WTC11 (cell line): Measurements from ENCODE around the gene CACHD1. TPM values are rescaled to one million over a fixed set of nuclear protein-coding genes. Genes with fewer than 3 reads are reported as not detected.
A peak's percentile ranks its signal among the peaks of the same experiment; 100 is the strongest.

Experiments used
- ATAC-seq: fragments of 200-7000 bp; cut with Tn5 transposase; 2 replicates; pipeline ENCODE4 v1.10.0; 2021; ENCODE audit warnings: mild to moderate bottlenecking, moderate library complexity
- CTCF ChIA-PET: fragments of 300-600 bp; sonication (Branson Sonifier 250); formaldehyde crosslinking; loops from one replicate; lab custom pipeline; 2021; ENCODE audit warnings: antibody characterized with exemption; lab: Charles Lee
- POLR2A ChIA-PET: fragments of 350-600 bp; sonication (Branson Sonifier 250); formaldehyde crosslinking; loops from one replicate; lab custom pipeline; 2021; ENCODE audit warnings: antibody characterized with exemption; lab: Charles Lee
- DNase-seq: peaks from one replicate; pipeline ENCODE4 v3.0.0; 2021; ENCODE audit warnings: low spot score
- H3K27ac Mint-ChIP-seq: 2 replicates; pipeline ENCODE4 v1.8.0; 2021; ENCODE audit warnings: mixed read lengths
- H3K27me3 Mint-ChIP-seq: 2 replicates; pipeline ENCODE4 v1.8.0; 2021; ENCODE audit warnings: low read depth, mild to moderate bottlenecking, moderate library complexity, mixed read lengths
- H3K36me3 Mint-ChIP-seq: 2 replicates; pipeline ENCODE4 v1.8.0; 2021; ENCODE audit warnings: mixed read lengths
- H3K4me1 Mint-ChIP-seq: 2 replicates; pipeline ENCODE4 v1.8.0; 2022; ENCODE audit warnings: mixed read lengths
- H3K4me3 Mint-ChIP-seq: 2 replicates; pipeline ENCODE4 v1.8.0; 2021; ENCODE audit warnings: mild to moderate bottlenecking, moderate library complexity, mixed read lengths
- H3K9me3 Mint-ChIP-seq: 2 replicates; pipeline ENCODE4 v1.8.0; 2021; ENCODE audit warnings: mixed read lengths
- FOXJ3 ChIP-seq: sonication (generic); formaldehyde crosslinking; IDR thresholded peaks from 2 replicates; pipeline ENCODE4 v1.9.0; 2021; ENCODE audit warnings: missing genetic modification reagents, mild to moderate bottlenecking, borderline replicate concordance
- NR3C1 ChIP-seq: sonication (generic); formaldehyde crosslinking; conservative IDR thresholded peaks from 2 replicates; pipeline ENCODE4 v1.8.1; 2023; ENCODE audit warnings: low read depth, mild to moderate bottlenecking, missing genetic modification reagents
- SOX15 ChIP-seq: fragments of 250-450 bp; sonication (Bioruptor Pico); IDR thresholded peaks from 2 replicates; pipeline ENCODE4 v1.9.0; 2021; ENCODE audit warnings: mild to moderate bottlenecking
- ZNF232 ChIP-seq: sonication (generic); formaldehyde crosslinking; IDR thresholded peaks from 2 replicates; pipeline ENCODE4 v1.8.0; 2022; ENCODE audit warnings: mild to moderate bottlenecking, missing genetic modification reagents
- ZNF671 ChIP-seq: fragments of 250-450 bp; sonication (Bioruptor Pico); IDR thresholded peaks from 2 replicates; pipeline ENCODE4 v1.8.0; 2021; ENCODE audit warnings: mild to moderate bottlenecking
- total RNA-seq: library from RNA; stranded (reverse); gene quantifications from 3 replicates; pipeline ENCODE4 v1.2.3, GENCODE V29; 2021
- TF ChIP-seq, protein P1 (sequence below): fragments of 250-450 bp; sonication (Bioruptor Pico); IDR thresholded peaks from 2 replicates; pipeline ENCODE4 v1.9.0; 2021; ENCODE audit warnings: mild to moderate bottlenecking
- TF ChIP-seq, protein P2 (sequence below): sonication (generic); formaldehyde crosslinking; IDR thresholded peaks from 2 replicates; pipeline ENCODE4 v1.8.0; 2022; ENCODE audit warnings: mild to moderate bottlenecking, missing genetic modification reagents
- TF ChIP-seq, protein P3 (sequence below): sonication (generic); formaldehyde crosslinking; IDR thresholded peaks from 2 replicates; pipeline ENCODE4 v1.8.1; 2022; ENCODE audit warnings: mild to moderate bottlenecking, missing genetic modification reagents, moderate library complexity, borderline replicate concordance
- TF ChIP-seq, protein P4 (sequence below): fragments of 250-450 bp; sonication (Bioruptor Pico); IDR thresholded peaks from 2 replicates; pipeline ENCODE4 v1.9.0; 2021; ENCODE audit warnings: mild to moderate bottlenecking, borderline replicate concordance

CACHD1 gene
- total RNA-seq, 1 experiment from 2014 or later: 26.3 TPM

DNA sequence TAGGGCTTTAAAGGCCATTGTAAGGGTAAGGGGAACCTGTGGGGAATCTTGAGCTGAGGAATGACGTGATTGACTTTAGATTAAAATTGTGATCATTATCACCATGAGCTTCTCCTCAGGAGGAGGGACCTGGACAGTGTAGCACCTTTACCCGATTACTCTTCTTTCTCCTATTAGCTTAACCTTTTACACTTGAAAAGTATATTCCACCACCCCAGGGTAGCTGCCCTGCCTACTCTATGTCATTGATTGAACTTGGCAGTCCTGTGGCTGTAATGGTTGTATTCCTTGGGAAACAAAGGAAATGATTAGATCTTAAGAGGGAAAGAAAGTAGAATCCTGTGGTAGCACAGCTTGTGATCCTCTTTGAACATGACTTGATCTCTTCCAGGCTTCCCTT, 47.7 kb downstream of the CACHD1 start:
- DNase-seq (no peak), ATAC-seq (peak; percentile 9; the same call in 1 of the 2 replicates)
- Mint-ChIP-seq H3K4me1 (peaks cover 93% of the 10 kb centered on the region), H3K36me3 (no peaks in the 10 kb centered on the region), H3K9me3 (no peaks in the 10 kb centered on the region), H3K4me3 (no peak overlapping the region), H3K27me3 (no peaks in the 10 kb centered on the region), H3K27ac (no peak overlapping the region)
- ChIA-PET POLR2A (no interaction called here), CTCF (interaction anchor here (0.5 to 1.5 kb wide), 2 partner anchors 17 to 45 kb away, joined by 3 to 4 read pairs; no protein-coding TSS in a partner anchor)
- TF ChIP-seq, protein P1, sequence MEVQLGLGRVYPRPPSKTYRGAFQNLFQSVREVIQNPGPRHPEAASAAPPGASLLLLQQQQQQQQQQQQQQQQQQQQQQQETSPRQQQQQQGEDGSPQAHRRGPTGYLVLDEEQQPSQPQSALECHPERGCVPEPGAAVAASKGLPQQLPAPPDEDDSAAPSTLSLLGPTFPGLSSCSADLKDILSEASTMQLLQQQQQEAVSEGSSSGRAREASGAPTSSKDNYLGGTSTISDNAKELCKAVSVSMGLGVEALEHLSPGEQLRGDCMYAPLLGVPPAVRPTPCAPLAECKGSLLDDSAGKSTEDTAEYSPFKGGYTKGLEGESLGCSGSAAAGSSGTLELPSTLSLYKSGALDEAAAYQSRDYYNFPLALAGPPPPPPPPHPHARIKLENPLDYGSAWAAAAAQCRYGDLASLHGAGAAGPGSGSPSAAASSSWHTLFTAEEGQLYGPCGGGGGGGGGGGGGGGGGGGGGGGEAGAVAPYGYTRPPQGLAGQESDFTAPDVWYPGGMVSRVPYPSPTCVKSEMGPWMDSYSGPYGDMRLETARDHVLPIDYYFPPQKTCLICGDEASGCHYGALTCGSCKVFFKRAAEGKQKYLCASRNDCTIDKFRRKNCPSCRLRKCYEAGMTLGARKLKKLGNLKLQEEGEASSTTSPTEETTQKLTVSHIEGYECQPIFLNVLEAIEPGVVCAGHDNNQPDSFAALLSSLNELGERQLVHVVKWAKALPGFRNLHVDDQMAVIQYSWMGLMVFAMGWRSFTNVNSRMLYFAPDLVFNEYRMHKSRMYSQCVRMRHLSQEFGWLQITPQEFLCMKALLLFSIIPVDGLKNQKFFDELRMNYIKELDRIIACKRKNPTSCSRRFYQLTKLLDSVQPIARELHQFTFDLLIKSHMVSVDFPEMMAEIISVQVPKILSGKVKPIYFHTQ (CRISPR knock-in tag): no peak
- TF ChIP-seq, protein P2, sequence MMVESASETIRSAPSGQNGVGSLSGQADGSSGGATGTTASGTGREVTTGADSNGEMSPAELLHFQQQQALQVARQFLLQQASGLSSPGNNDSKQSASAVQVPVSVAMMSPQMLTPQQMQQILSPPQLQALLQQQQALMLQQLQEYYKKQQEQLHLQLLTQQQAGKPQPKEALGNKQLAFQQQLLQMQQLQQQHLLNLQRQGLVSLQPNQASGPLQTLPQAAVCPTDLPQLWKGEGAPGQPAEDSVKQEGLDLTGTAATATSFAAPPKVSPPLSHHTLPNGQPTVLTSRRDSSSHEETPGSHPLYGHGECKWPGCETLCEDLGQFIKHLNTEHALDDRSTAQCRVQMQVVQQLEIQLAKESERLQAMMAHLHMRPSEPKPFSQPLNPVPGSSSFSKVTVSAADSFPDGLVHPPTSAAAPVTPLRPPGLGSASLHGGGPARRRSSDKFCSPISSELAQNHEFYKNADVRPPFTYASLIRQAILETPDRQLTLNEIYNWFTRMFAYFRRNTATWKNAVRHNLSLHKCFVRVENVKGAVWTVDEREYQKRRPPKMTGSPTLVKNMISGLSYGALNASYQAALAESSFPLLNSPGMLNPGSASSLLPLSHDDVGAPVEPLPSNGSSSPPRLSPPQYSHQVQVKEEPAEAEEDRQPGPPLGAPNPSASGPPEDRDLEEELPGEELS: no peak
- TF ChIP-seq, protein P3, sequence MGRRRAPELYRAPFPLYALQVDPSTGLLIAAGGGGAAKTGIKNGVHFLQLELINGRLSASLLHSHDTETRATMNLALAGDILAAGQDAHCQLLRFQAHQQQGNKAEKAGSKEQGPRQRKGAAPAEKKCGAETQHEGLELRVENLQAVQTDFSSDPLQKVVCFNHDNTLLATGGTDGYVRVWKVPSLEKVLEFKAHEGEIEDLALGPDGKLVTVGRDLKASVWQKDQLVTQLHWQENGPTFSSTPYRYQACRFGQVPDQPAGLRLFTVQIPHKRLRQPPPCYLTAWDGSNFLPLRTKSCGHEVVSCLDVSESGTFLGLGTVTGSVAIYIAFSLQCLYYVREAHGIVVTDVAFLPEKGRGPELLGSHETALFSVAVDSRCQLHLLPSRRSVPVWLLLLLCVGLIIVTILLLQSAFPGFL: no peak
- no peak for TF ChIP-seq NR3C1 (CRISPR knock-in tag)

DNA sequence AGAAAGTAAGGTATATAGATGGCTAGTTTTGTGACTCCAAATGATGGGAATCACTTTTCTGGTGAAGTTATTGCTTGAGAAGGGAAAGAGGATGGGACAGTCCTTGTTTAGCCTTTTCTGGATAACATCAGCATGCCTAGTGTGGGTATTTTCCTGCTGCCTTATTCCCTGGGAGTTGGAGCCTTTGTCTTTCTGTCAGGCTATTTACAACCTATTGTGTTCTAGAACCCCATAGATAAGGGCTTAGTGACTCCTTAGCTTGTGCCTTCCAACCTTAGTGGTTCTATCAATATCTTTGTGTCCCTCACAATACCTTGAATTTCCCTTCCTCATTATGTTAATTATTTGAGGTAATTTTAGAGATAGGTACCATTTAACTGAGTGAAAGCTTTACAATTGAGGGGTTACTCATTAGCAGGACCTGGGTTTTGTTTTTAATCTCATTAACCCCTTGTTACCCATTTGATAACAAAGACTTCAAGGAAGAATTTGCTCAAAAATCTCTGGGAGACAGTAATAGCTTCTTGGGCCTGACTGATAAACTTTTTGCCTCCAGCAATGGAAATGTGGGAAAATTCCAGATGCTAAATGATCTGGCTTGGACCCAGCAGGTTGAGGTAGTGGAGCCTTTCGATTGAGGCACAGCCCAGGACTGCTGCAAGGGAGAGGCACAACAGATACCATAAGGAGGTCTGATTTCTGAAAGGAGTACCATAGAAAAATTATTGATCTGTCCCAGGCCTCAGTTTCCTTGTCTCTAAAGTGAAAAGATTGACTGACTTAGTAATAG, 49.0 kb downstream of the CACHD1 start:
- peaks cover 93% of the 10 kb centered on the region for H3K4me1 Mint-ChIP-seq
- H3K27me3 Mint-ChIP-seq: no peaks in the 10 kb centered on the region
- POLR2A ChIA-PET: interaction anchor here (0.6 kb wide), 1 partner anchor 34 kb away, joined by 5 read pairs; no protein-coding TSS in a partner anchor
- ATAC-seq (peak; percentile 69), DNase-seq (no peak)
- no peaks in the 10 kb centered on the region for H3K36me3 Mint-ChIP-seq
- H3K9me3 Mint-ChIP-seq: no peaks in the 10 kb centered on the region
- TF ChIP-seq, protein P4, sequence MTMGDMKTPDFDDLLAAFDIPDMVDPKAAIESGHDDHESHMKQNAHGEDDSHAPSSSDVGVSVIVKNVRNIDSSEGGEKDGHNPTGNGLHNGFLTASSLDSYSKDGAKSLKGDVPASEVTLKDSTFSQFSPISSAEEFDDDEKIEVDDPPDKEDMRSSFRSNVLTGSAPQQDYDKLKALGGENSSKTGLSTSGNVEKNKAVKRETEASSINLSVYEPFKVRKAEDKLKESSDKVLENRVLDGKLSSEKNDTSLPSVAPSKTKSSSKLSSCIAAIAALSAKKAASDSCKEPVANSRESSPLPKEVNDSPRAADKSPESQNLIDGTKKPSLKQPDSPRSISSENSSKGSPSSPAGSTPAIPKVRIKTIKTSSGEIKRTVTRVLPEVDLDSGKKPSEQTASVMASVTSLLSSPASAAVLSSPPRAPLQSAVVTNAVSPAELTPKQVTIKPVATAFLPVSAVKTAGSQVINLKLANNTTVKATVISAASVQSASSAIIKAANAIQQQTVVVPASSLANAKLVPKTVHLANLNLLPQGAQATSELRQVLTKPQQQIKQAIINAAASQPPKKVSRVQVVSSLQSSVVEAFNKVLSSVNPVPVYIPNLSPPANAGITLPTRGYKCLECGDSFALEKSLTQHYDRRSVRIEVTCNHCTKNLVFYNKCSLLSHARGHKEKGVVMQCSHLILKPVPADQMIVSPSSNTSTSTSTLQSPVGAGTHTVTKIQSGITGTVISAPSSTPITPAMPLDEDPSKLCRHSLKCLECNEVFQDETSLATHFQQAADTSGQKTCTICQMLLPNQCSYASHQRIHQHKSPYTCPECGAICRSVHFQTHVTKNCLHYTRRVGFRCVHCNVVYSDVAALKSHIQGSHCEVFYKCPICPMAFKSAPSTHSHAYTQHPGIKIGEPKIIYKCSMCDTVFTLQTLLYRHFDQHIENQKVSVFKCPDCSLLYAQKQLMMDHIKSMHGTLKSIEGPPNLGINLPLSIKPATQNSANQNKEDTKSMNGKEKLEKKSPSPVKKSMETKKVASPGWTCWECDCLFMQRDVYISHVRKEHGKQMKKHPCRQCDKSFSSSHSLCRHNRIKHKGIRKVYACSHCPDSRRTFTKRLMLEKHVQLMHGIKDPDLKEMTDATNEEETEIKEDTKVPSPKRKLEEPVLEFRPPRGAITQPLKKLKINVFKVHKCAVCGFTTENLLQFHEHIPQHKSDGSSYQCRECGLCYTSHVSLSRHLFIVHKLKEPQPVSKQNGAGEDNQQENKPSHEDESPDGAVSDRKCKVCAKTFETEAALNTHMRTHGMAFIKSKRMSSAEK (CRISPR knock-in tag): no peak
- TF ChIP-seq FOXJ3 (CRISPR knock-in tag) (no peak), SOX15 (no peak), ZNF232 (CRISPR knock-in tag) (no peak), ZNF671 (CRISPR knock-in tag) (no peak), NR3C1 (CRISPR knock-in tag) (no peak)
- TF ChIP-seq, protein P1 (CRISPR knock-in tag): no peak
- peak overlapping the region; percentile 63 for H3K27ac Mint-ChIP-seq
- CTCF ChIA-PET: interaction anchor here (1.5 kb wide), 1 partner anchor 19 kb away, joined by 4 read pairs; no protein-coding TSS in a partner anchor
- H3K4me3 Mint-ChIP-seq: no peak overlapping the region
